Cerebellar cortex (tissue), 1 donor: ENCODE data around the gene BOLA1.
"Not testable (repeated sequence)": the region's sequence is repeated elsewhere in the genome, so short reads cannot be mapped to it uniquely, and the experiment has no call there.

Experiments used
- DNase-seq: peaks from one replicate; pipeline ENCODE4 v3.0.0-alpha.2; 2015; ENCODE audit warnings: low spot score

BOLA1 gene

DNA sequence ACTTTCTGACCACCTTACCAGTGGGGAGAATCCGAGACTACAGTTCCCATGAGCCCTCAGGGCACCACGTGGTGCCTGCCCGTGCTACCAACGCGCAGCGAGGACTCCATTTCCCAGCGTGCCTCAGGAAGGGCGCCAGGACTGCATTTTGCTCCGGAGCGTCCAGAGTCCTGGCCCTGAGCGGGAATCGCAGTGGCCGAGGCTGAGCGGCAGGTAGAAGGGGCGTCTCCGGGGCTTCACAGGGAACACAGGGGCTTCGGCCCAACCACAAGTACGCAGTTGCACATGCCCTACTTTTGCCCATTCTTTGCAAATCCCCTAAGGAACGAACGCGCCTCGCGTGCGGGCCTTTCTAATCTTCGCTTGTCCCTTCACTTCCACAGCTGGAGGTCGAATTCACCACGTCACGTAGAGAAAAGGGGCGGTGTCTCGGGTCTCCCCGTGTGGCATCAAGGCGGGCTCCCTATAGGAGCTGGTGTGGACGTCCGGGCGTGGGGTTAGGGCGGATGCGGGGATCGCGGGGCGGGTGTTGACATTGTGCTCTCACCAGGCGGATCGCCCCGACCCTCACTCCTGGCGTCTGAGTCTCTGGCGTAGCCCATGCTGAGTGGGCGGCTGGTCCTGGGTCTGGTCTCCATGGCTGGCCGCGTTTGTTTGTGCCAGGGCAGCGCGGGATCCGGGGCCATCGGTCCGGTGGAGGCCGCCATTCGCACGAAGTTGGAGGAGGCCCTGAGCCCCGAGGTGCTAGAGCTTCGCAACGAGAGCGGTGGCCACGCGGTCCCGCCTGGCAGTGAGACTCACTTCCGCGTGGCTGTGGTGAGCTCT is at the start of gene BOLA1:
Gene BOLA1 (plus strand): TSS at position 109 of the 825 bp plus-strand sequence. CDS start 492 bp downstream, at position 601.
- DNase-seq, result peak; percentile 95

DNA sequence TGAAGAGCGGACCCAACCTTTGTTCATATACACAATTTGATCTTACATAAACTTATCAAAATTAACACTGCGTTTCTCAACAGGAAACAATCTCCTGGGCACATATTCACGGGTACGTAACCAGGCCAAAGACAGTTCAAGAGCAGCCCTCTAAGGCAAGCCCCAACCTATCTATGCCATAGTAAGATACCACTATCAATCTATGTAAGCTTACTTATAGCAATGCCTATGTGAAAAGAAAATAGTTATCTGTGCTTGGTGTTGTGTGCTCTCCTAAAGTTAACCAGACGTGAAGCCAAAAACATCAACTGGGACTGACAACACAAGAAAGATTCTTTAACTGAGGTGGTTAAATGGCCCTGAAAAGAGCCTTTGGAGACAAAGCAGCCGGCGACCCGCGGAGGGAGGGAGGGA is 49.4 kb upstream of the BOLA1 start:
- DNase-seq, result peak; percentile 36

GRCh38 chr1:149850732-149851345 is 48.5 kb upstream of the BOLA1 start:
- not testable (repeated sequence) for DNase-seq

DNA sequence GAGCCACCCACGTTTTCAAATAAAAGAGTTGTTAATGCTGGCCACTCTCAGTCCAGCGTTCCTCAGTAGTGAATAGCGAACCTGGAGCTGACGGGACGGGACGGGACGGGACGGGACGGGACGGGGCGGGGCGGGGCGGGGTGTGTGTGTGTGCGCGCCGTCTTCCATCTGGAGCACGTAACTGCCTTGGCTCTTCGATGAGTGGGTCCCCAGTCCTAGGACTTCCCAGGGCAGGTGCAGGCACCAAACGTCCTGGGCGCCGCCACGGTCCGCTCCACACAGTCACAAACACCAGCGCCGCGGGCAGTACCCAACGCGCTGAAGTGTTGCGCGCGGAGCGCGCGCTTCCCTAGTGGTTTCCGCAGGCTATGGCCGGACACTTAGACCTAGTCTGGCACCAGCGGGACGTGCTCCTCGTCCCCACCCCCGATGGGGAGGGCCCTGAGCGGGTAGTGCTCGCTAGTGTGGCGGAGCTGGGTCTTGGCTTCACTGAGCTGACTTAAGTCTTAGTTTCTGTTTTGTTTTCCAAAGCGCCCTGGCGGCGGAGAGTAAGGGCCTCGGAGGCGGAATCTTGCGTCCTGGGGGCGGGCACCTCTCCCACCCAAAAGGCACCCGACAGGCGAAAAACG is 47.7 kb upstream of the BOLA1 start:
- DNase-seq, result not testable (repeated sequence)

GRCh38 chr1:149852263-149852662 is 47.1 kb upstream of the BOLA1 start:
- DNase-seq, result not testable (repeated sequence)

DNA sequence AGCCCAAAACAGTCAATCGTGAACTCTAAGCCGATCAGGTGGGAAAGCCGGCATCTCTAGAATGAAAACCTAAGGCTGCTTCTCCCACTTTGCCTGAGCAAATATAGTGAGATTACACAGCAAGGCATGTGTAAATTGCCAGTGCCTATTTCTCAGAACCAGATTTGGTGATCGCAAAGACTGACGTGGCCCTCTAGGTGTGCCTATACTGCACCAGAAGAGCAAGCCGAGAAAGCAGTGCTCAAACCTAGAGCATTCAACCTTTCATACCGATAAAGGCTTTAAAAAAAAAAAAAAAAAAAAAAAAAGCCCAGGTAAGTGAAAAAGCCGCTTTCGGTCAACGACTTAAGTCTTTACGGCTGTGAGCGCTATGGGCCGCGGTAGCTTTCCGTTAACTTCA is 39.1 kb upstream of the BOLA1 start:
- not testable (repeated sequence) for DNase-seq

DNA sequence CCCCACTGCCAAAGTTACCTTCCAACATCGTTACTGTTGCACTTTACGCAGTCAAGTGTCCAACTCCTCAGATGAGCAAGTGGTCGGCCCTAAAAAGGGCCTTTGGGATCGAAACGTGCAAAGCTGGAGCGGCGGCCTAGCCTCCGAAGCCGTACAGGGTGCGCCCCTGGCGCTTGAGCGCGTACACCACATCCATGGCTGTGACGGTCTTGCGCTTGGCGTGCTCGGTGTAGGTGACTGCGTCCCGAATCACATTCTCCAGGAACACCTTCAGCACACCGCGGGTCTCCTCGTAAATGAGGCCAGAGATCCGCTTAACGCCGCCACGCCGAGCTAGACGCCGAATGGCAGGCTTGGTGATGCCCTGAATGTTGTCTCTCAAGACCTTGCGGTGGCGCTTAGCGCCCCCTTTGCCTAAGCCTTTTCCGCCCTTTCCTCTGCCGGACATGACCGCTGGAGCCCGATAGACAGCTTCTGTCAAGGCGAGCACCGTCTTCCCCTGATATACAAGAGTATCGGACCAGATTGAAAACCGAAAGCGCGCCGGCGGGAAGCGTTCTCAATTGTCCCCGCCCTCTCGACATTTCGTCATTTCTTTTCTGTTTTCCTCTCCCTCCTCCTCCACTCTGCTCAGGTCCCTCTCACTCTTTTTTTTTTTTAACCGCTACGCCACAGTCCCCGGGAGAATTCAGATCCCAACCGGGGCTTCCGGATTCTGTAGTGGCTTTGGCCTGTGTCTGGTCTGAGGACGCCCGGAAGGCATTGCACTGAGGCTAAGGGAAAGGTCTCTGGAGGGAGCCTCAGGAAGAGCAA is 38.5 kb upstream of the BOLA1 start:
- DNase-seq, result not testable (repeated sequence)

DNA sequence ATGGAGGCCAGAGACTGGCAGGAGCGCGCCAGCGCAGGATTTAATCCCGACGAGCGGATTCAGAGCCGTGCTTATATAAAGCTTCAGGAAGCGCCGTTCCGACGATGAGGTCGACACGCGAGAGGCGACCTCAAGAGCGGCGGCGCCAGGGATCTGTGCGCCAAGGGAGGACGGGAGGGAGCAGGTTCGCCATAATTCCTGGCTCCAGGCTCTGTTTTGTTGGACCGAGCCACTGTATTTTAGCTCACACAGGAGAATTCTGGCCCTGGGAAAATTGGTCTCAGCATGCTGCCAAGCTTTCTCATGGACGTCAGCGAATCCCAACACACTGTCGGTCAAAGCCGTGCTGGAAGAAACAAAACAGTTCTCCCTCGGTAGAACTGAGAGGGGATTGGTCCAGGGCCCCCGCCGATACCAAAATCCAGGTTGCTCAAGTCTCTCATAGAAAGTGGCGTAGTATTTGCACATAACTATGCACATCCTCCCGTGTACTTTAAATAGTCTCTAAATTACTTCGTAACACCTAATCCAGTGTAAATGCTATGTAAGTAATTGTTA is 37.8 kb upstream of the BOLA1 start:
- DNase-seq, result not testable (repeated sequence)

GRCh38 chr1:149866887-149867286 is 32.5 kb upstream of the BOLA1 start:
- not testable (repeated sequence) for DNase-seq

- not testable (repeated sequence) for DNase-seq
Observed at GRCh38 chr1:149873060-149873459, 26.3 kb upstream of the BOLA1 start.

DNA sequence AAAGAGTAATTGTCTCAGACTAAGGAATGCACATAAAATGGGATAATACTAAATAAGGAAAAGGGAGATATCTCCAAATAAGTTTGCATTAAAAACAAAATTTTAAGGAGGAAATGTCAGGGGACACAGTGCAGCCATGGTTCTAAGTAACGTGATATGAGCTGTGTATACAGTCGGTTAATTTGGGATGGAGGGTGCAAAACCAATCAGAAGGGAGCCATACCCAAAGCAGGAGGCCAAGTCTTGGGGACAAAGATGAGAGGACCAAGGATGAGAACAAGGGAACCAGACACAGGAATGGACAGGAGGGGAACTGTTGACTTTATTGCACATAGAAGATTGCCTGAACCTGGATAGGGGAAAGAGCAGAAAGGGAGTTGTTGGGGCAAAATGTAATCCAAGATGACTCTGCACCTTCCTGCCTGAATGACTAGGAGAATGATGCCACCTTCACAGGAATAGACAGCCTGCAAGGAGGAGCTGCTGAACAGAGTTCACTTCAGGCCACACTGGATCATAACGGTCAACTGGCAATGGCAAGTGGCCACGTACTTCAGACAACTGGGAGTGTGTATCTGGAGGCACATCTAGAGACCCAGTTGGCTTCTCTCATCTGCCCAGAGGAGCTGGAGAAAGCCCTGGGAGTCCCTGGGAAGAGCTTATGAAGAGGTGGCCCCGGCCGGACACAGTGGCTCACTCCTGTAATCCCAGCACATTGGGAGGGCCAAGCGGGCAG is 22.0 kb upstream of the BOLA1 start:
- DNase-seq, result no peak

DNA sequence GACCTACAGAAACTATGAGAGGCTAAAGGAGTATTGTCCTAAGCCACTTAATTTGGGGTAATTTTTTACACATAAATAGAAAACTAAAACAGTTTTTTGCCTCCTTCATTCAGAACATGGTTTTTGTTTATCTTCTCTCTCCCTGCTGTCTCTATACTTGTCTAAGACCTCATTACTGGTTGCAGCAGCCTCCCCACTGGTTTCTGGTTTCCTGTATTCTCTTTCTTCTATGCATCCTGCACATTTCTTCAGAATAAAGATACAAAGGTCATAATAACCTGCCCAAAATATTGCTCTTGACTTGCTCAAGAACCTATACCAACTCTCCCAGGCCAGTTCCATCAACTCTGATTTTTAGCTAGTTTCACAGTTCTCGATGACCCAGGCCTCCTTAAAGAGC is 19.8 kb upstream of the BOLA1 start:
- DNase-seq, result no peak

- DNase-seq, result no peak
Observed at GRCh38 chr1:149881876-149882275, 17.5 kb upstream of the BOLA1 start.

DNA sequence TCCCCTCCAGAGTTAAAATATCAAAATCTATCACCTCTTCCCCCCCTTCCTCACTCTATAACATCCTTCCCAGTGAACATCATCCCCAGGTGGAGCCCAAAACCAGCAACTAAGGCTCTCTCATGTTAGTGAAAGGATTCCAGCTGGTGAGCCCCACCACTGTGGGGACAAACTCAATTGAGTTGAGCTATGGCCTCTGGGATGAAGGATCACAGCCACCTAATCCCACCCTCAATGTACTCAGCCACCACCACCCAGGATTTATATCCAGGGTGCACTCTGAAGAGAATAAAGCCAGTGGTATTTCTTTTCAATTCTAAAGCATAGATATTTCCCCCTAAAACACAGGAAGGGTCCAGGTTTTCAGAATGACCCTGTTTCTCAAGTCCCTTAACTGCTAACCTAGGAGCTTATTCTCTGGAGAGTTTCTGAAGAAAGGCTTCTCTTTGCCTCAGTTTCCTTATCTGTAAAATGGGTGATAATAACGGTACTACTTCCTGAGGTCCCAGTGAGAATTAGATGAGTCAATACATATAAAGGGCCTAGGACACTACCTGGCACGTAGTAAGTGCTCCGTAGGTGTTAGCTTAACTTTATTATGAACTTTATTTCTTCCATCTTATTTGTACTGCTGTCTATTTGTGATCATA is 15.6 kb upstream of the BOLA1 start:
- no peak for DNase-seq

- DNase-seq, result peak; percentile 66
Observed at GRCh38 chr1:149884433-149885338, 14.7 kb upstream of the BOLA1 start.

GRCh38 chr1:149885339-149886120 is 13.8 kb upstream of the BOLA1 start:
- DNase-seq, result peak; percentile 94

DNA sequence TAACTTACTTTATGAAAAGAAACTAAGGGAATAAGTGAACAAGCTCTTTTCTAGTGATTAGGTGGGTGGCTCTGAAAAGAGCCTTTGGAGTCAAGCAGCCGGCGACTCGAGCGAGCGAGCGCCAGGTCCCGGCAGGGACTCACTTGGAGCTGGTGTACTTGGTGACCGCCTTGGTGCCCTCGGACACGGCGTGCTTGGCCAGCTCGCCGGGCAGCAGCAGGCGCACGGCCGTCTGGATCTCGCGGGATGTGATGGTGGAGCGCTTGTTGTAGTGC is 13.3 kb upstream of the BOLA1 start:
- not testable (repeated sequence) for DNase-seq

DNA sequence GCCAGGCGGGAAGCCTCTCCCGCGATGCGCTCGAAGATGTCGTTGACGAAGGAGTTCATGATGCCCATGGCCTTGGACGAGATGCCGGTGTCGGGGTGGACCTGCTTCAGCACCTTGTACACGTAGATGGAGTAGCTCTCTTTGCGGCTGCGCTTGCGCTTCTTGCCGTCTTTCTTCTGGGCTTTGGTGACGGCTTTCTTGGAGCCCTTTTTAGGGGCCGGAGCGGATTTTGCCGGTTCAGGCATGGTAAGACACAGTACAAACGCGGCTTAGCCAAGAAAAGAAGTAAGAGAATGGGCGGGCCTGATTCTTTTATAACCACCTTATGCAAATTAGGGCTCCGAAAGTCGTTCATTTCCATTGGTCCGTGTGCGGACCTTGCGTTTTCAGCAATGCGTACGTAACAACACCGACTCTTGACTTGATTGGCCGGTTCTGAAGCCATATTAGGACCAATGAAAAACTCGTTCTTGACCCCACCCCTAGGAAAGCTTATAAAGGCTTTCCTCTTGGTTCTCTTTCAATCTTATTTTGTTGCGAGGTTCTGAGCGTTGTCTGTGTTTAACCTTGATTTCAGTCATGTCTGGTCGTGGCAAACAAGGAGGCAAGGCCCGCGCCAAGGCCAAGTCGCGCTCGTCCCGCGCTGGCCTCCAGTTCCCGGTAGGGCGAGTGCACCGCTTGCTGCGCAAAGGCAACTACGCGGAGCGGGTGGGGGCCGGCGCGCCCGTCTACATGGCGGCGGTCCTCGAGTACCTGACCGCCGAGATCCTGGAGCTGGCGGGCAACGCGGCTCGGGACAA is 12.8 kb upstream of the BOLA1 start:
- DNase-seq, result peak; percentile 100
